KMS-11 (cell line): ENCODE results near the gene TEX36.

ENCODE experiments used
- H2AFZ ChIP-seq: fragments of 200-600 bp; sonication (generic); 2 replicates; pipeline ENCODE4 v1.6.1; 2016; ENCODE audit warnings: antibody characterized with exemption, mixed run types, low read depth
- H3K27ac ChIP-seq: fragments of 200-600 bp; sonication (generic); 2 replicates; pipeline ENCODE4 v1.6.1; 2016; ENCODE audit warnings: mild to moderate bottlenecking, mixed run types
- H3K27me3 ChIP-seq: fragments of 200-600 bp; sonication (generic); 2 replicates; pipeline ENCODE4 v1.6.1; 2017; ENCODE audit warnings: mild to moderate bottlenecking, low read depth, mixed run types, moderate library complexity; ENCODE audit not compliant: insufficient read depth
- H3K36me3 ChIP-seq: fragments of 200-600 bp; sonication (generic); 2 replicates; pipeline ENCODE4 v1.6.1; 2017; ENCODE audit warnings: mild to moderate bottlenecking, mixed run types; ENCODE audit not compliant: insufficient read depth
- H3K4me1 ChIP-seq: fragments of 200-600 bp; sonication (generic); 2 replicates; pipeline ENCODE4 v1.6.1; 2016; ENCODE audit warnings: mild to moderate bottlenecking, low read depth, mixed run types; ENCODE audit not compliant: poor library complexity, severe bottlenecking
- H3K4me2 ChIP-seq: fragments of 200-600 bp; sonication (generic); 2 replicates; pipeline ENCODE4 v1.7.0; 2016; ENCODE audit warnings: mild to moderate bottlenecking, mixed run types
- H3K4me3 ChIP-seq: fragments of 200-600 bp; sonication (generic); IDR thresholded peaks from 2 replicates; pipeline ENCODE4 v1.6.1; 2017; ENCODE audit warnings: low read depth, low read length, mixed read lengths; ENCODE audit not compliant: insufficient read depth
- H3K79me2 ChIP-seq: fragments of 200-600 bp; sonication (generic); 2 replicates; pipeline ENCODE4 v1.6.1; 2016; ENCODE audit warnings: low read depth, mixed run types; ENCODE audit not compliant: insufficient read depth
- H3K9ac ChIP-seq: fragments of 200-600 bp; sonication (generic); 2 replicates; pipeline ENCODE4 v1.6.1; 2016; ENCODE audit warnings: mild to moderate bottlenecking, mixed run types
- H4K20me1 ChIP-seq: fragments of 200-600 bp; sonication (generic); 2 replicates; pipeline ENCODE4 v1.6.1; 2016; ENCODE audit warnings: mild to moderate bottlenecking, mixed run types; ENCODE audit not compliant: insufficient read depth
- TF ChIP-seq, protein P1 (sequence below): fragments of 200-600 bp; sonication (generic); conservative IDR thresholded peaks from 2 replicates; pipeline ENCODE4 v1.6.1; 2017; ENCODE audit warnings: low read depth, mild to moderate bottlenecking, antibody characterized with exemption, low read length, moderate library complexity, mixed read lengths

Gene TEX36

DNA sequence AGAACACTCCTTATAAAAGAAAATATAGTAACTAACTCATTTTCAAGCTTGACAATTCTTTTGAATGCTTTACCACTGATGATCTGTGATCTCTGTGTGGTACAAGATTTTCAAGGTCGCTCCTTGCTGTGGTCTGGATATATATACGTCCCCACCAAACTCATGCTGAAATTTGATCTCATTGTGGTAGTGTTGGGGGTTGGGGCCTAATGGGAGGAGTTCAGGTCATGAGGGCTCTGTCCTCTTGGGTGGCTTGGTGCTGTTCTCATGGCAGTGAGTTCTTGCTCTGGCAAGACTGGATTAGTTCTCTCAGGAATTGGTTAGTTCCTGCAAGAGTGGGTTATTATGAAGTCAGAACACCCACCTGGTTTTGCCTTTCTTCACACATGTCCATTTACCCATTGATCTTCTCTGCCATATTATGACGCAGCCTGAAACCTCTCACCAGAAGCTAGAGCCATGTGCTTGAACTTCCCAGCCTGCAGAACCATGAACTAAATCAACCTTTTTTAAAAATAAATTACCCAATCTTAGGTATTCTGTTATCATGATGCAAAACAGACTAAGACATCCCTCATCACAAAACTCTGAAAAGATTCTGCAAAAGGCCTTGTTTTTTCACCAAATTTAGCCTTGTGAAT, 28.3 kb upstream of the TEX36 start:
- no peaks in the 10 kb centered on the region for H3K36me3 ChIP-seq
- no peaks in the 10 kb centered on the region for H3K27me3 ChIP-seq
- no peaks in the 10 kb centered on the region for H3K79me2 ChIP-seq
- H3K27ac ChIP-seq: no peak overlapping the region
- TF ChIP-seq, protein P1, sequence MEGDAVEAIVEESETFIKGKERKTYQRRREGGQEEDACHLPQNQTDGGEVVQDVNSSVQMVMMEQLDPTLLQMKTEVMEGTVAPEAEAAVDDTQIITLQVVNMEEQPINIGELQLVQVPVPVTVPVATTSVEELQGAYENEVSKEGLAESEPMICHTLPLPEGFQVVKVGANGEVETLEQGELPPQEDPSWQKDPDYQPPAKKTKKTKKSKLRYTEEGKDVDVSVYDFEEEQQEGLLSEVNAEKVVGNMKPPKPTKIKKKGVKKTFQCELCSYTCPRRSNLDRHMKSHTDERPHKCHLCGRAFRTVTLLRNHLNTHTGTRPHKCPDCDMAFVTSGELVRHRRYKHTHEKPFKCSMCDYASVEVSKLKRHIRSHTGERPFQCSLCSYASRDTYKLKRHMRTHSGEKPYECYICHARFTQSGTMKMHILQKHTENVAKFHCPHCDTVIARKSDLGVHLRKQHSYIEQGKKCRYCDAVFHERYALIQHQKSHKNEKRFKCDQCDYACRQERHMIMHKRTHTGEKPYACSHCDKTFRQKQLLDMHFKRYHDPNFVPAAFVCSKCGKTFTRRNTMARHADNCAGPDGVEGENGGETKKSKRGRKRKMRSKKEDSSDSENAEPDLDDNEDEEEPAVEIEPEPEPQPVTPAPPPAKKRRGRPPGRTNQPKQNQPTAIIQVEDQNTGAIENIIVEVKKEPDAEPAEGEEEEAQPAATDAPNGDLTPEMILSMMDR: no peak
- peaks cover 17% of the 10 kb centered on the region for H3K4me1 ChIP-seq
- no peak overlapping the region for H2AFZ ChIP-seq
- H4K20me1 ChIP-seq: no peaks in the 10 kb centered on the region
- H3K4me2 ChIP-seq: no peak overlapping the region
- H3K9ac ChIP-seq: no peak overlapping the region
- H3K4me3 ChIP-seq: no peak overlapping the region

DNA sequence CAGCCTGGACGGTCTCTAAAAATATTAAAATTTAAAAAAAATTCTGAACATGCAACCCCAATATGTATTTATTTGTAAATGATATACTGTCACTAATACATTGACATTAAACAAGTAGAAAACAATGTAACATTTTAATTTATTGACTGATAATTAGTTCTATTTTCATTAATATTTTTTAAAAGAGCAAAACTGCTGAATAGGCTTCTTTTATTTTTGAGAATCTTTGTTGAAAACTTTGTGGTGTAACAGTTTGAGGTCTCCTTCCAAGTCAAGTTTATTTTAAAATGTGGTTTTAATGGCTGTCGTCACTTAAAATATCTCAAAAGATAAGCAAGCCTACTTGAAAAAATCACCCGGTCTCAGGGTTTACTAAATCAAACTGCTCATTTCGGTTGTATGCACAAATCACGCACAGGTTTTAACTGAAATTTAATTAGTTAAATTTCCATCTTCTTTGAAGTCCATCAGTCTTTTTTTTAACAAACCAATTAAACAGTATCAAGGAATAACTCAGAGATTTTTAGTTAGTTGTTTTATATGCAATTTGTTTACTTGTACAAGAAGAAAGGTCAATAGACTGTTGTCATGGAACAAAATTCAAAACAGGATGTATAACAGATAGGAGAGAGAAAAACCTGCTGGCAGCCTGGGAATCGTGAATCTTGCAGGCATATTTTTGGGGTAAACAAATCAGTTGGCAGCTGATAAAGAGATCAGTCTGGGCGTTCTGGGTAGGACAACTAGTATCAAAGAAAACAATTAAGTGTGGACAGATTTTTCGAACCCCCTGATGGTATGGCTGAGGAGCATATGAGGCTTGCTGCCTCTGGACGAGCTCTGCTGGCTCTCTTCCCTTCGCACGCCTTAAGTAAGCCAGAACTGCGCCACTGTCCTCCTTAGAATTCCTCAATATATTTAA, 26.9 kb upstream of the TEX36 start:
- H3K27ac ChIP-seq: no peak overlapping the region
- no peaks in the 10 kb centered on the region for H4K20me1 ChIP-seq
- no peaks in the 10 kb centered on the region for H3K27me3 ChIP-seq
- no peak overlapping the region for H2AFZ ChIP-seq
- no peak overlapping the region for H3K4me3 ChIP-seq
- H3K9ac ChIP-seq: no peak overlapping the region
- H3K4me2 ChIP-seq: no peak overlapping the region
- TF ChIP-seq, protein P1: no peak
- H3K36me3 ChIP-seq: no peaks in the 10 kb centered on the region
- H3K4me1 ChIP-seq: peaks cover 17% of the 10 kb centered on the region
- no peaks in the 10 kb centered on the region for H3K79me2 ChIP-seq

DNA sequence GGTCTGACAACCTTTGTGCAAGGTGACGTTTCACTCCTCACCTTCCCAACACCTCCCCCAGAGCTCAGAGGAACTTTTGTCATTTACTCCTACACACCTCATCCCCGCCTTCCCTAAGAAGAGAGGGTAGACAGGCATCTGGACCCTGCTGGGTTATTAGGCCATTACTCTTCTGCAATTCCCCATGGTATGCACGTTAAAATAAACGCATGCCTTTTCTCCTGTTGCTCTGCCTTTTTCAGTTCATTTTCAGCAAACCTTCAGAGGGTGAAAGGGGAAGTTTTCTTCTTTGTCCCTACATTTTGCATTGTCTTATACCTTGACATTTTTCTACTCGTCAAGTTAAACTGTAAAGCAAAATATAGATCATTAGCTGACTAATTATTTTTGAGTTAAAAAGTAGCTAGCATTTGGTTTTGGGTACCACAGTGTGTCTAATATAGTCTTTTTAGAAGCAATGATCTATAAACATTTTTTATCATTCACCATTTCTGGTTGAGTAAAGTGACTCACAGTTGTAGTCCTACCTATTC, 26.1 kb upstream of the TEX36 start:
- no peaks in the 10 kb centered on the region for H3K36me3 ChIP-seq
- no peak overlapping the region for H3K27ac ChIP-seq
- H3K27me3 ChIP-seq: no peaks in the 10 kb centered on the region
- H4K20me1 ChIP-seq: no peaks in the 10 kb centered on the region
- H3K4me2 ChIP-seq: no peak overlapping the region
- TF ChIP-seq, protein P1: no peak
- H3K4me3 ChIP-seq: no peak overlapping the region
- no peak overlapping the region for H2AFZ ChIP-seq
- H3K9ac ChIP-seq: no peak overlapping the region
- H3K79me2 ChIP-seq: no peaks in the 10 kb centered on the region
- peaks cover 17% of the 10 kb centered on the region for H3K4me1 ChIP-seq

DNA sequence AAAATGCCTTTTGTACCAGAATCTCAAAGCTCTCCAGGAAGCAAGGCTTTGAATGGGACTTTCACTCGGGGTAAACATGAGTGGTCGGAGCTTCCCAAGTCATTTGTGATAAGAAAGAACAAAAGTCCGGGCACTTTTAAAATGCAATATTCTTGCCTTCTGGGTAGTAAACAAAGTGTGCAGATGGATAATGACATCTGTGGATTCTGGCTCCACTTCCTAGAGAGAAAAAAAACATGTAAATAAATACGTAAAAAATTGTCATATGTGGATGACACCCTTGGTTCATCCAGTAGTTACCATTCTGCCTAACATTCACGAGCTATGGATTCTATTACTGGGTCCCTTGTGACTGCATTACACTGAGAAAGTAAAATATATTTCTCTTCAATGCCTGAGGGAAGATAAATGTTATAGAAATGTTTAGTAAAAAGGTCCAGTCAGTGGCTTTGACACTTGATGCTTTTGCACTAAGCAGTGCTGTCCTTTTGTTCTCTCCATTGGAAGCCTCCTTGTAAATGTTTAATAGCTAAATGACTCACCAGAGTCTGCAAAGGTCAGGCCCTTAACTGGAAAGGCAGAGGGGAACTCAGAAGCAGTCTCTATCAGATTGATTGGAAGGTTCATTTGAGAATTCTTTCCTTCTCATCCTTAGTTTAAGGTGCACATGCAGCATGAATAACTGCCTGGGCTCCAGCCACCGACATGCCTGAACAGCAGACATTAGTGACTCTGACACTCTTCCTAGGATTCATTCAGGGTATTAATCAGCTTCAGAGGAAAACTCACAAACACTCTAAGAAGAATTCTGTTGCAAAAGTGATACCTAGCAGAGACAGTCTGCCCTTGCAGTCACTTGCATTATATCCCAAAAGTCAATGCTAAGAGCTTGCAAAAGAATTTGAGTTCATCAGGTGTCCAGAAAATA, 24.8 kb upstream of the TEX36 start:
- peaks cover 17% of the 10 kb centered on the region for H3K4me1 ChIP-seq
- no peak overlapping the region for H2AFZ ChIP-seq
- no peak overlapping the region for H3K4me3 ChIP-seq
- TF ChIP-seq, protein P1: no peak
- H3K79me2 ChIP-seq: no peaks in the 10 kb centered on the region
- H4K20me1 ChIP-seq: no peaks in the 10 kb centered on the region
- H3K27ac ChIP-seq: no peak overlapping the region
- no peak overlapping the region for H3K4me2 ChIP-seq
- H3K27me3 ChIP-seq: no peaks in the 10 kb centered on the region
- no peaks in the 10 kb centered on the region for H3K36me3 ChIP-seq
- no peak overlapping the region for H3K9ac ChIP-seq
